Measurements from ENCODE around the gene PNPLA3.

DNA sequence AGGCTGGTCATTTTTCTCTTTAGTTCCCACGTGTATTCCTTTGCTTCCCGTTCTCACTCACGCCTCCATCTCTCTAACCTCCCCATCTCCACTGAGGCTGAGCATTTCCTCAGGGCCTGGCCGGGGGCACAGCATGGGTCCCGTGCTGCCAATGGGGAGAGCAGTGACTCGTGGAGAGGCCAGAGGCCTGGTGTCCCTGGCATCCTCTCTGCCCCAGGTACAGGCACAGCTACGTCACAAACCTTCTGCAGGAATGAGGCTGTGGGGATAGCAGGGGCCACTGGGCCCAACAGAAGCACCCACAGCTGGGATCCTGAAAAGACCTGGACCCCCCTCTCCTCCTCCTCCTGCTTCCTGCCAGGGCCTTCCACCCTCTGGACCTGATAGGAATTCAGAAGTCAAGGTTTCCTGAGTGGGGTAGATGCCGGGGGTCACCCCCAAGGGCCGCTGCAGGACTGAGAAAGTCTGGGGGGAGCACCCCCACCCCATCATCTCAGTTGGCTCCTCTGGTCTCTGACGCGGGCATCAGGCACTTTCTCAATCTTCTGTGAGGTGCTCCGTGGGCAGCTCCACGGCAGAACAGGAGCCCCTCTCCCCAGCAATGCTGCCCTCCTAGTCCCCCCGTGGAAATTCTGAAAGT, 43.6 kb upstream of the PNPLA3 start:
- TF ChIP-seq, protein P1, sequence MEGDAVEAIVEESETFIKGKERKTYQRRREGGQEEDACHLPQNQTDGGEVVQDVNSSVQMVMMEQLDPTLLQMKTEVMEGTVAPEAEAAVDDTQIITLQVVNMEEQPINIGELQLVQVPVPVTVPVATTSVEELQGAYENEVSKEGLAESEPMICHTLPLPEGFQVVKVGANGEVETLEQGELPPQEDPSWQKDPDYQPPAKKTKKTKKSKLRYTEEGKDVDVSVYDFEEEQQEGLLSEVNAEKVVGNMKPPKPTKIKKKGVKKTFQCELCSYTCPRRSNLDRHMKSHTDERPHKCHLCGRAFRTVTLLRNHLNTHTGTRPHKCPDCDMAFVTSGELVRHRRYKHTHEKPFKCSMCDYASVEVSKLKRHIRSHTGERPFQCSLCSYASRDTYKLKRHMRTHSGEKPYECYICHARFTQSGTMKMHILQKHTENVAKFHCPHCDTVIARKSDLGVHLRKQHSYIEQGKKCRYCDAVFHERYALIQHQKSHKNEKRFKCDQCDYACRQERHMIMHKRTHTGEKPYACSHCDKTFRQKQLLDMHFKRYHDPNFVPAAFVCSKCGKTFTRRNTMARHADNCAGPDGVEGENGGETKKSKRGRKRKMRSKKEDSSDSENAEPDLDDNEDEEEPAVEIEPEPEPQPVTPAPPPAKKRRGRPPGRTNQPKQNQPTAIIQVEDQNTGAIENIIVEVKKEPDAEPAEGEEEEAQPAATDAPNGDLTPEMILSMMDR (IDR thresholded peaks at IDR 0.05), result no peak
- TF ChIP-seq POLR2A (IDR thresholded peaks at IDR 0.05), result no peak
